C4-2B (cell line): Measurements from ENCODE around the gene FGD5.

Experiments used
- CTCF ChIP-seq: fragments of 450-650 bp; conservative IDR thresholded peaks from 2 replicates; pipeline ENCODE4 v1.5.1; 2017; ENCODE audit warnings: mild to moderate bottlenecking
- ZFX ChIP-seq: fragments of 450-650 bp; IDR thresholded peaks from 2 replicates; pipeline ENCODE4 v1.6.1; 2017

- TF ChIP-seq CTCF (no peak), ZFX (no peak)
These were observed 26.4 kb downstream of the FGD5 start for GRCh38 chr3:14845180-14845579.
